ENCODE data around the gene IL17B.

Gene IL17B, protein sequence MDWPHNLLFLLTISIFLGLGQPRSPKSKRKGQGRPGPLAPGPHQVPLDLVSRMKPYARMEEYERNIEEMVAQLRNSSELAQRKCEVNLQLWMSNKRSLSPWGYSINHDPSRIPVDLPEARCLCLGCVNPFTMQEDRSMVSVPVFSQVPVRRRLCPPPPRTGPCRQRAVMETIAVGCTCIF

DNA sequence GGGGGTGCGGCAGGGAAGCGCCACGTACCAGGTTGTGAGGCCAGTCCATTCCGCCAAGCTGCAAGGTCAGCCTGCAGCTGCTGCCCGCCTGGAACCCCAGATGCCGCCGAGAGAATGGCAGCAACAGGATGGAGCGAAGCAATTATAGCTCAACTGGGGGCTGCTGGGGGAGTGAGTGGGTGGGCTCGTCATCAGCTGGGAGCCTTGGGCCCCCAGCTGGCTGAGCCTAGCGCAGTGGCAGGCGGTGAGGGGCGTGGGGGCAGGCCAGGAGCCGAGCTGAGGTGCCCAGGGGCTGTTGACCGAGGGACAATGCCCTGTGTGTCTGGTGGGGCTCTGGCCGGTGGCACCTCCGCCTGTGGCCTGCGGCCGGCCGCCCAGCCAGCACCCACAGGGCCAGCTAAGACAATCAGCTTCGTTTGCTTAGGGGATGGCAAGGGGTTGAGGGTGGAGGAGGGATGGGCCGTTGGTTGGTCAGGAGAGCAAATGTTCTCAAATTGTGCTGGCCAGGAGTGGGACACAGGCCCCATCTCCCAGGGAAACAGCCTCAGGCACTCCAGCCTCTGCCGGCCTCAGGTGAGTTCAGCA, at the start of gene IL17B:
Gene IL17B, minus strand, starts transcription at position 116 of the 585 bp plus-strand sequence. Its CDS starts 67 bp downstream, at position 49.
- Histone ChIP-seq H3K9me3 (ENCODE audit: severe bottlenecking) (no peaks in the 10 kb centered on the region), H3K4me3 (ENCODE audit: low read depth, low read length) (no peak within 1 kb of the TSS), H3K27me3 (ENCODE audit: insufficient read depth, low read depth, severe bottlenecking) (no peaks in the 10 kb centered on the region), H3K27ac (no peak within 1 kb of the TSS), H3K36me3 (no peaks in the 10 kb centered on the region)
- TF ChIP-seq, protein P1, sequence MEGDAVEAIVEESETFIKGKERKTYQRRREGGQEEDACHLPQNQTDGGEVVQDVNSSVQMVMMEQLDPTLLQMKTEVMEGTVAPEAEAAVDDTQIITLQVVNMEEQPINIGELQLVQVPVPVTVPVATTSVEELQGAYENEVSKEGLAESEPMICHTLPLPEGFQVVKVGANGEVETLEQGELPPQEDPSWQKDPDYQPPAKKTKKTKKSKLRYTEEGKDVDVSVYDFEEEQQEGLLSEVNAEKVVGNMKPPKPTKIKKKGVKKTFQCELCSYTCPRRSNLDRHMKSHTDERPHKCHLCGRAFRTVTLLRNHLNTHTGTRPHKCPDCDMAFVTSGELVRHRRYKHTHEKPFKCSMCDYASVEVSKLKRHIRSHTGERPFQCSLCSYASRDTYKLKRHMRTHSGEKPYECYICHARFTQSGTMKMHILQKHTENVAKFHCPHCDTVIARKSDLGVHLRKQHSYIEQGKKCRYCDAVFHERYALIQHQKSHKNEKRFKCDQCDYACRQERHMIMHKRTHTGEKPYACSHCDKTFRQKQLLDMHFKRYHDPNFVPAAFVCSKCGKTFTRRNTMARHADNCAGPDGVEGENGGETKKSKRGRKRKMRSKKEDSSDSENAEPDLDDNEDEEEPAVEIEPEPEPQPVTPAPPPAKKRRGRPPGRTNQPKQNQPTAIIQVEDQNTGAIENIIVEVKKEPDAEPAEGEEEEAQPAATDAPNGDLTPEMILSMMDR (IDR thresholded peaks at IDR 0.05; ENCODE audit: low read depth, low read length) = no peak
- no peak for DNase-seq

DNA sequence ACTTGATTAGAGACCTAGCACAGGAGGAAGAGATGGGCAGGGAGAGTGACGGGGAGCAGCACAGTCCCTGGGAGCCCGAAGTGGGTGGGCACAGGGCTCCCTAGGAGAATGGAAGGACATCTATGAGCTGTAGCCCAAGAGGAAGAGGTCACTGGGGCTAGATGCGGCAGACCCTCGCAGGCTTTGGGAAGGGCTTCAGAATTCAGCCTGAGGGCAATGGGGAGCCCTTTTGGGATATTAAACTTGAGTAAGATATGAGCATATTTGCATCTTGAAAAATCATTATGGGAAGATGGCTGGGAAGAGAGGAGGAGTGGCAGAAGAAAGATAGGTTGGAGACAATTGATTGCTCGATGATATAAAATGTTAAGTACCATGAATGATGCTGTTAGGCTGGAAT, 48.9 kb upstream of the IL17B start:
- TF ChIP-seq, protein P1 (IDR thresholded peaks at IDR 0.05; ENCODE audit: low read depth, low read length) = no peak
- Histone ChIP-seq H3K4me3 (ENCODE audit: low read depth, low read length) (no peak overlapping the region), H3K36me3 (peaks cover 2% of the 10 kb centered on the region; the same call in 1 of the 2 replicates), H3K27me3 (ENCODE audit: insufficient read depth, low read depth, severe bottlenecking) (no peaks in the 10 kb centered on the region), H3K9me3 (ENCODE audit: severe bottlenecking) (no peaks in the 10 kb centered on the region), H3K27ac (no peak overlapping the region)
- DNase-seq = no peak

DNA sequence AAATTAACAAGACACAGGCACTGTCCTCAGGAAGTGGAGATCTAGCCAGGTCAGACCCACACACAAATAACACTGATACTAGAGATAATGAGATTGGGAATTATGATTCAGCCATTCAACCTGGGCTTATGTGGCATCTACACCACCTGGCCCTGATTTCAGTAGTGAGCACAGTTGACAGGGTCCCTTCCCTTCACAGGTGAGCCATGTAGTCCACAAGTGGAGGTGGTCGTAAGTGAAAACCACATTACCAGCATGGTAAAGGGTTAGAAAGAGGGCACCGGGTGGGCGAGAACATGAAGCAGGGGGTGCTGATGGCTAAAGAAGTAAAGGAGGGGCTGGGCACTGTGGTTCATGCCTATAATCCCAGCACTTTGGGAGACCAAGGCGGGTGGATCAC, 48.3 kb upstream of the IL17B start:
- H3K4me3 ChIP-seq (ENCODE audit: low read depth, low read length) = no peak overlapping the region
- no peak for DNase-seq
- no peaks in the 10 kb centered on the region for H3K9me3 ChIP-seq (ENCODE audit: severe bottlenecking)
- peaks cover 2% of the 10 kb centered on the region; the same call in 1 of the 2 replicates for H3K36me3 ChIP-seq
- peak overlapping the region; percentile 6; the same call in 1 of the 2 replicates for H3K27ac ChIP-seq
- TF ChIP-seq, protein P1 (IDR thresholded peaks at IDR 0.05; ENCODE audit: low read depth, low read length) = no peak
- no peaks in the 10 kb centered on the region for H3K27me3 ChIP-seq (ENCODE audit: insufficient read depth, low read depth, severe bottlenecking)

DNA sequence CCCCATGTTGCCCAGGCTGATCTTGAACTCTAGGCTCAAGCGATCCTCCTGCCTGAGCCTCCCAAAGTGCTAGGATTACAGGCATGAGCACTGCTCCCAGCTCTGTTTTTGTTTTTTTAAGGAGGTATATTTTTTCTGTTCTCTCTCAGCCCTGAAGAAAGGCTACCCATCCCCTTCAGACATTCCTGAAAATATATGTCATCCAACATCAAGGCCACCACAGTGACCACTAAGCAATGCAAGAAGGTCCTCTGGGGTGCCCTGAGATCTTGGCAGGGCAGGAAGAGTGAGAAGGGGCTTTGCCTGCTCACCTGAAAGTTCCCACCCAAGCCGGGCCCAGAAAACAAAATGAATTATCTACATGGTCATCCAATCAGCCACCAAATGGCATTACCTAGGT, 47.8 kb upstream of the IL17B start:
- H3K27ac ChIP-seq = 0 out of 2 replicates have a peak overlapping the region, but pooled peaks have one; percentile 6
- no peaks in the 10 kb centered on the region for H3K9me3 ChIP-seq (ENCODE audit: severe bottlenecking)
- no peak overlapping the region for H3K4me3 ChIP-seq (ENCODE audit: low read depth, low read length)
- TF ChIP-seq, protein P1 (IDR thresholded peaks at IDR 0.05; ENCODE audit: low read depth, low read length) = no peak
- DNase-seq = no peak
- peaks cover 2% of the 10 kb centered on the region; the same call in 1 of the 2 replicates for H3K36me3 ChIP-seq
- H3K27me3 ChIP-seq (ENCODE audit: insufficient read depth, low read depth, severe bottlenecking) = no peaks in the 10 kb centered on the region

DNA sequence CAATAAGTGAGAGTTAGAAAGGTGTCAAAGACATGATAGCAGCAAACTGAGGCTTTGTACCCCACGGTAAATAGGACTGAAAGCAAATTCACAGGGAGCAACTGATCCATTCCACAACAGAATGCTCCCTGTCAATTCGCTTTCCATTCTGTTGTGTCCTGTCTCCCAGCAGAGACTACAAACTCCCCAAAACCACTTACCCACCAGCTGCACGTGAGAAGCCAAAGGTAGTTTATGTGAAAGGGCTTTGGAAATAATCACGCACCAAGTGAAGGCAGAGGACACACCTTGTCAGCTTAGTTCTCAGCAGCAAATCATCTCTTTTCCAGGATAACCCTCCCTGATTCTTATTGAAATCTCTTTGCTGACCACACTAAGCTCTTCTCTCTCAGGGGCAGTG, 46.6 kb upstream of the IL17B start:
- Histone ChIP-seq H3K27ac (peak overlapping the region; percentile 88), H3K4me3 (ENCODE audit: low read depth, low read length) (peak overlapping the region; percentile 25), H3K36me3 (peaks cover 2% of the 10 kb centered on the region; the same call in 1 of the 2 replicates), H3K9me3 (ENCODE audit: severe bottlenecking) (no peaks in the 10 kb centered on the region), H3K27me3 (ENCODE audit: insufficient read depth, low read depth, severe bottlenecking) (no peaks in the 10 kb centered on the region)
- TF ChIP-seq, protein P1 (IDR thresholded peaks at IDR 0.05; ENCODE audit: low read depth, low read length) = no peak
- peak; percentile 53 for DNase-seq

Data from WERI-Rb-1 (cell line).